Measurements from ENCODE around the gene DNMBP. TPM values are rescaled to one million over a fixed set of nuclear protein-coding genes. Genes with fewer than 3 reads are reported as not detected.
"Not testable (repeated sequence)": the region's sequence is repeated elsewhere in the genome, so short reads cannot be mapped to it uniquely, and the experiment has no call there.

Gene DNMBP
- total RNA-seq, 1 experiment from 2014 or later = 5.3 TPM

GRCh38 chr10:99975106-99975829 is 34.5 kb downstream of the DNMBP start:
- no peak for DNase-seq (ENCODE audit: low read depth, low spot score)
- in situ Hi-C loops (cut with HindIII; ENCODE audit: low pct_unique_long_range_greater_than_20kb, low sequenced_read_pairs) = no loop called here

- in situ Hi-C loops (cut with HindIII; ENCODE audit: low pct_unique_long_range_greater_than_20kb, low sequenced_read_pairs) = no loop called here
- no peak for DNase-seq (ENCODE audit: low read depth, low spot score)
These were observed 36.6 kb downstream of the DNMBP start for GRCh38 chr10:99973190-99973589.

- no peak for DNase-seq (ENCODE audit: low read depth, low spot score)
- in situ Hi-C loops (cut with HindIII; ENCODE audit: low pct_unique_long_range_greater_than_20kb, low sequenced_read_pairs) = no loop called here
These were observed 41.8 kb downstream of the DNMBP start for GRCh38 chr10:99967961-99968360.

- in situ Hi-C loops (cut with HindIII; ENCODE audit: low pct_unique_long_range_greater_than_20kb, low sequenced_read_pairs) = no loop called here
- no peak for DNase-seq (ENCODE audit: low read depth, low spot score)
These were observed 43.4 kb downstream of the DNMBP start for GRCh38 chr10:99966306-99966705.

GRCh38 chr10:99965700-99966099 is 44.0 kb downstream of the DNMBP start:
- DNase-seq (ENCODE audit: low read depth, low spot score) = no peak
- in situ Hi-C loops (cut with HindIII; ENCODE audit: low pct_unique_long_range_greater_than_20kb, low sequenced_read_pairs) = no loop called here

- in situ Hi-C loops (cut with HindIII; ENCODE audit: low pct_unique_long_range_greater_than_20kb, low sequenced_read_pairs) = no loop called here
- DNase-seq (ENCODE audit: low read depth, low spot score) = peak; percentile 7
These were observed 45.0 kb downstream of the DNMBP start for GRCh38 chr10:99964791-99965190.

GRCh38 chr10:99963467-99964165 is 46.1 kb downstream of the DNMBP start:
- in situ Hi-C loops (cut with HindIII; ENCODE audit: low pct_unique_long_range_greater_than_20kb, low sequenced_read_pairs); DNase-seq (ENCODE audit: low read depth, low spot score): not testable (repeated sequence)

- DNase-seq (ENCODE audit: low read depth, low spot score) = no peak
- in situ Hi-C loops (cut with HindIII; ENCODE audit: low pct_unique_long_range_greater_than_20kb, low sequenced_read_pairs) = no loop called here
These were observed 50.9 kb downstream of the DNMBP start for GRCh38 chr10:99958806-99959205.

GRCh38 chr10:99958302-99958701 is 51.4 kb downstream of the DNMBP start:
- in situ Hi-C loops (cut with HindIII; ENCODE audit: low pct_unique_long_range_greater_than_20kb, low sequenced_read_pairs) = no loop called here
- no peak for DNase-seq (ENCODE audit: low read depth, low spot score)

- in situ Hi-C loops (cut with HindIII; ENCODE audit: low pct_unique_long_range_greater_than_20kb, low sequenced_read_pairs); DNase-seq (ENCODE audit: low read depth, low spot score): not testable (repeated sequence)
These were observed 56.2 kb downstream of the DNMBP start for GRCh38 chr10:99953510-99953909.

- DNase-seq (ENCODE audit: low read depth, low spot score) = no peak
- in situ Hi-C loops (cut with HindIII; ENCODE audit: low pct_unique_long_range_greater_than_20kb, low sequenced_read_pairs) = no loop called here
These were observed 56.9 kb downstream of the DNMBP start for GRCh38 chr10:99952799-99953198.

- in situ Hi-C loops (cut with HindIII; ENCODE audit: low pct_unique_long_range_greater_than_20kb, low sequenced_read_pairs); DNase-seq (ENCODE audit: low read depth, low spot score): not testable (repeated sequence)
These were observed 63.7 kb downstream of the DNMBP start for GRCh38 chr10:99946051-99946450.

- DNase-seq (ENCODE audit: low read depth, low spot score) = no peak
- in situ Hi-C loops (cut with HindIII; ENCODE audit: low pct_unique_long_range_greater_than_20kb, low sequenced_read_pairs) = no loop called here
These were observed 64.5 kb downstream of the DNMBP start for GRCh38 chr10:99945263-99945662.

GRCh38 chr10:99944860-99945259 is 64.9 kb downstream of the DNMBP start:
- in situ Hi-C loops (cut with HindIII; ENCODE audit: low pct_unique_long_range_greater_than_20kb, low sequenced_read_pairs) = no loop called here
- DNase-seq (ENCODE audit: low read depth, low spot score) = no peak

GRCh38 chr10:99943908-99944307 is 65.8 kb downstream of the DNMBP start:
- in situ Hi-C loops (cut with HindIII; ENCODE audit: low pct_unique_long_range_greater_than_20kb, low sequenced_read_pairs) = no loop called here
- no peak for DNase-seq (ENCODE audit: low read depth, low spot score)

GRCh38 chr10:99941942-99942820 is 67.6 kb downstream of the DNMBP start:
- no peak for DNase-seq (ENCODE audit: low read depth, low spot score)

GRCh38 chr10:99938563-99938962 is 71.2 kb downstream of the DNMBP start:
- no peak for DNase-seq (ENCODE audit: low read depth, low spot score)
- in situ Hi-C loops (cut with HindIII; ENCODE audit: low pct_unique_long_range_greater_than_20kb, low sequenced_read_pairs) = no loop called here

More at GRCh38 chr10:99941942-99942820, 67.6 kb downstream of the DNMBP start:
- in situ Hi-C loops (cut with HindIII; ENCODE audit: low pct_unique_long_range_greater_than_20kb, low sequenced_read_pairs) = no loop called here

- no peak for DNase-seq (ENCODE audit: low read depth, low spot score)
- in situ Hi-C loops (cut with HindIII; ENCODE audit: low pct_unique_long_range_greater_than_20kb, low sequenced_read_pairs) = no loop called here
These were observed 72.1 kb downstream of the DNMBP start for GRCh38 chr10:99937630-99938029.

Measured in SK-MEL-5 (cell line).